ENCODE measurements around the gene TTYH3.

- TF ChIP-seq ZKSCAN1 (IDR thresholded peaks at IDR 0.05; ENCODE audit: low read depth, low read length) = no peak
- TF ChIP-seq CREB1 (IDR thresholded peaks at IDR 0.05) = no peak
- no peak for TF ChIP-seq CREB1 (CRISPR knock-in tag; IDR thresholded peaks at IDR 0.05)
- no peak for TF ChIP-seq CBX5 (IDR thresholded peaks at IDR 0.05; ENCODE audit: borderline replicate concordance, low read depth)
- no peak for TF ChIP-seq PBX2 (CRISPR knock-in tag; IDR thresholded peaks at IDR 0.05; ENCODE audit: low read depth)
- no peak for TF ChIP-seq PBX2 (tag; conservative IDR thresholded peaks at IDR 0.05; ENCODE audit: low read depth)
- TF ChIP-seq ZNF41 (CRISPR knock-in tag; conservative IDR thresholded peaks at IDR 0.05) = no peak
- no peak for TF ChIP-seq POLR2A (conservative IDR thresholded peaks at IDR 0.05)
Observed at GRCh38 chr7:2646336-2646679, 14.5 kb downstream of the TTYH3 start.
